H7 (cell line): ENCODE measurements around the gene TMIGD1. TPM values are rescaled to one million over a fixed set of nuclear protein-coding genes. Genes with fewer than 3 reads are reported as not detected.

Experiments used
- total RNA-seq: library from RNA; depleted of rRNA; stranded (reverse); fragments of >200 nt; shearing (Covaris generic); gene quantifications from 2 replicates; pipeline ENCODE4 v1.2.3, GENCODE V29; 2014; rRNA removed

The TMIGD1 gene
- total RNA-seq, 1 experiment from 2014 or later = not detected

Other genes with a start within 250 kb of the TMIGD1 start
- 3.0 and 6.7 TPM in 2 replicates for gene NSRP1, start 217.2 kb downstream of the TMIGD1 start, total RNA-seq
- gene SLC6A4, start 98.4 kb downstream of the TMIGD1 start, total RNA-seq = not detected in 2 replicates
- gene BLMH, start 42.1 kb downstream of the TMIGD1 start, total RNA-seq = 55.0 and 63.6 TPM in 2 replicates
- gene CPD, start 44.9 kb upstream of the TMIGD1 start, total RNA-seq = 25.9 and 49.0 TPM in 2 replicates
- 12.0 and 18.6 TPM in 2 replicates for gene GOSR1, start 143.4 kb upstream of the TMIGD1 start, total RNA-seq